ENCODE measurements around the gene MICU2.

DNA sequence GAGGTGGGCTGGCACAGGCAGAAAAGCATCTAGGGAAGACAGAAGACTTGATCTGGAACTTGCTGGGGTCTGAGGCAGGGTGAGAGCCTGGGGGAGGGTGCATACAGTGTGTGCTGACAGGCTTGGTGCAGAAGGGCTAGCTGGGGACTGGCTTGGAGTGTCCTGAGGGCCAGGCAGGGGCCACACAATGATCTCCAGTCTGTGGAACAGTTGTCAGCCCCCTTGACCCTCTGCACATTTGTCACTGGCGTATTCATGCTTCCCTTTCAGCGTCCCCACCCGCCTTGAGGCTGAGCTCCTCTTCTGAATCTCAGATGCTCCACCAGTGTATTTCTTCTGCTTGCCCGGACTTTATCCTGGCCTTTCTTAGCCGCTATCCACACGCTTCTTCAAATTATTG lies 2.8 kb upstream of the MICU2 start:
- TF ChIP-seq NR2F6 (IDR thresholded peaks at IDR 0.05): no peak
- no peak for TF ChIP-seq NR2F6 (CRISPR knock-in tag; IDR thresholded peaks at IDR 0.05)
- no peak for TF ChIP-seq ATAD3A (CRISPR knock-in tag; IDR thresholded peaks at IDR 0.05)
- TF ChIP-seq AHR (CRISPR knock-in tag; IDR thresholded peaks at IDR 0.05): no peak
- TF ChIP-seq, protein P1, sequence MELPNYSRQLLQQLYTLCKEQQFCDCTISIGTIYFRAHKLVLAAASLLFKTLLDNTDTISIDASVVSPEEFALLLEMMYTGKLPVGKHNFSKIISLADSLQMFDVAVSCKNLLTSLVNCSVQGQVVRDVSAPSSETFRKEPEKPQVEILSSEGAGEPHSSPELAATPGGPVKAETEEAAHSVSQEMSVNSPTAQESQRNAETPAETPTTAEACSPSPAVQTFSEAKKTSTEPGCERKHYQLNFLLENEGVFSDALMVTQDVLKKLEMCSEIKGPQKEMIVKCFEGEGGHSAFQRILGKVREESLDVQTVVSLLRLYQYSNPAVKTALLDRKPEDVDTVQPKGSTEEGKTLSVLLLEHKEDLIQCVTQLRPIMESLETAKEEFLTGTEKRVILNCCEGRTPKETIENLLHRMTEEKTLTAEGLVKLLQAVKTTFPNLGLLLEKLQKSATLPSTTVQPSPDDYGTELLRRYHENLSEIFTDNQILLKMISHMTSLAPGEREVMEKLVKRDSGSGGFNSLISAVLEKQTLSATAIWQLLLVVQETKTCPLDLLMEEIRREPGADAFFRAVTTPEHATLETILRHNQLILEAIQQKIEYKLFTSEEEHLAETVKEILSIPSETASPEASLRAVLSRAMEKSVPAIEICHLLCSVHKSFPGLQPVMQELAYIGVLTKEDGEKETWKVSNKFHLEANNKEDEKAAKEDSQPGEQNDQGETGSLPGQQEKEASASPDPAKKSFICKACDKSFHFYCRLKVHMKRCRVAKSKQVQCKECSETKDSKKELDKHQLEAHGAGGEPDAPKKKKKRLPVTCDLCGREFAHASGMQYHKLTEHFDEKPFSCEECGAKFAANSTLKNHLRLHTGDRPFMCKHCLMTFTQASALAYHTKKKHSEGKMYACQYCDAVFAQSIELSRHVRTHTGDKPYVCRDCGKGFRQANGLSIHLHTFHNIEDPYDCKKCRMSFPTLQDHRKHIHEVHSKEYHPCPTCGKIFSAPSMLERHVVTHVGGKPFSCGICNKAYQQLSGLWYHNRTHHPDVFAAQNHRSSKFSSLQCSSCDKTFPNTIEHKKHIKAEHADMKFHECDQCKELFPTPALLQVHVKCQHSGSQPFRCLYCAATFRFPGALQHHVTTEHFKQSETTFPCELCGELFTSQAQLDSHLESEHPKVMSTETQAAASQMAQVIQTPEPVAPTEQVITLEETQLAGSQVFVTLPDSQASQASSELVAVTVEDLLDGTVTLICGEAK (IDR thresholded peaks at IDR 0.05): no peak
- TF ChIP-seq, protein P1 (CRISPR knock-in tag; IDR thresholded peaks at IDR 0.05): no peak
- TF ChIP-seq NONO (IDR thresholded peaks at IDR 0.05): no peak
- no peak for TF ChIP-seq NONO (CRISPR knock-in tag; conservative IDR thresholded peaks at IDR 0.05)
- TF ChIP-seq HHEX (CRISPR knock-in tag; IDR thresholded peaks at IDR 0.05): no peak

All from HepG2 (cell line).